ENCODE data around the gene TMEM39B. TPM values are rescaled to one million over a fixed set of nuclear protein-coding genes. Genes with fewer than 3 reads are reported as not detected.
"Not testable (repeated sequence)": the region's sequence is repeated elsewhere in the genome, so short reads cannot be mapped to it uniquely, and the experiment has no call there.

TMEM39B gene
- total RNA-seq, 1 donor from 2014 or later = 5.2 TPM

GRCh38 chr1:32144033-32144432 lies 71.3 kb downstream of the TMEM39B start:
- no peak for DNase-seq (ENCODE audit: low read depth)
- H3K36me3 ChIP-seq (ENCODE audit: control insufficient read depth, insufficient read depth, low read length) = no peaks in the 10 kb centered on the region
- TF ChIP-seq, protein P1, sequence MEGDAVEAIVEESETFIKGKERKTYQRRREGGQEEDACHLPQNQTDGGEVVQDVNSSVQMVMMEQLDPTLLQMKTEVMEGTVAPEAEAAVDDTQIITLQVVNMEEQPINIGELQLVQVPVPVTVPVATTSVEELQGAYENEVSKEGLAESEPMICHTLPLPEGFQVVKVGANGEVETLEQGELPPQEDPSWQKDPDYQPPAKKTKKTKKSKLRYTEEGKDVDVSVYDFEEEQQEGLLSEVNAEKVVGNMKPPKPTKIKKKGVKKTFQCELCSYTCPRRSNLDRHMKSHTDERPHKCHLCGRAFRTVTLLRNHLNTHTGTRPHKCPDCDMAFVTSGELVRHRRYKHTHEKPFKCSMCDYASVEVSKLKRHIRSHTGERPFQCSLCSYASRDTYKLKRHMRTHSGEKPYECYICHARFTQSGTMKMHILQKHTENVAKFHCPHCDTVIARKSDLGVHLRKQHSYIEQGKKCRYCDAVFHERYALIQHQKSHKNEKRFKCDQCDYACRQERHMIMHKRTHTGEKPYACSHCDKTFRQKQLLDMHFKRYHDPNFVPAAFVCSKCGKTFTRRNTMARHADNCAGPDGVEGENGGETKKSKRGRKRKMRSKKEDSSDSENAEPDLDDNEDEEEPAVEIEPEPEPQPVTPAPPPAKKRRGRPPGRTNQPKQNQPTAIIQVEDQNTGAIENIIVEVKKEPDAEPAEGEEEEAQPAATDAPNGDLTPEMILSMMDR (IDR thresholded peaks at IDR 0.05; ENCODE audit: insufficient read depth, low read length, poor library complexity, severe bottlenecking) = no peak
- H3K27me3 ChIP-seq (ENCODE audit: control insufficient read depth, insufficient read depth, low read length) = no peaks in the 10 kb centered on the region
- no peak overlapping the region for H3K4me3 ChIP-seq (ENCODE audit: low read depth, low read length)

- not testable (repeated sequence) for H3K4me3 ChIP-seq (ENCODE audit: low read depth, low read length); DNase-seq (ENCODE audit: low read depth); H3K36me3 ChIP-seq (ENCODE audit: control insufficient read depth, insufficient read depth, low read length); H3K27me3 ChIP-seq (ENCODE audit: control insufficient read depth, insufficient read depth, low read length)
Observed at GRCh38 chr1:32147799-32148198, 75.1 kb downstream of the TMEM39B start.

DNA sequence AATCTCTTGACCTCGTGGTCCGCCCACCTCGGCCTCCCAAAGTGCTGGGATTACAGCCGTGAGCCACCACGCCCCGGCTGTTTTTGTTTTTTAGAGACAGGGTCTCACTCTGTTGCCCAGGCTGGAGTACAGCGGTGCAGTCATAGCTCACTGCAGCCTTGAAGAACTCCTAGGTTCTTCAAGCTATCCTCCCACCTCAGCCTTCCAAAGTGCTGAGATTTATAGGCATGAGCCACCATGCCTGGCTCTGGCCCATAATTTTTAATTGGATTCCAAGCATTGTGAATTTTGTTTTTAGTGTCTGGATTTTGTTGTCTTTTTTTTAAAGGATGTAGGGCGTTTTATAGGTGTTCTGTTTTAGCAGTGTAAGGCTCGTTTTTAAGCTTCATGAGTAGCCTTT lies 78.1 kb downstream of the TMEM39B start:
- H3K36me3 ChIP-seq (ENCODE audit: control insufficient read depth, insufficient read depth, low read length) = no peaks in the 10 kb centered on the region

DNA sequence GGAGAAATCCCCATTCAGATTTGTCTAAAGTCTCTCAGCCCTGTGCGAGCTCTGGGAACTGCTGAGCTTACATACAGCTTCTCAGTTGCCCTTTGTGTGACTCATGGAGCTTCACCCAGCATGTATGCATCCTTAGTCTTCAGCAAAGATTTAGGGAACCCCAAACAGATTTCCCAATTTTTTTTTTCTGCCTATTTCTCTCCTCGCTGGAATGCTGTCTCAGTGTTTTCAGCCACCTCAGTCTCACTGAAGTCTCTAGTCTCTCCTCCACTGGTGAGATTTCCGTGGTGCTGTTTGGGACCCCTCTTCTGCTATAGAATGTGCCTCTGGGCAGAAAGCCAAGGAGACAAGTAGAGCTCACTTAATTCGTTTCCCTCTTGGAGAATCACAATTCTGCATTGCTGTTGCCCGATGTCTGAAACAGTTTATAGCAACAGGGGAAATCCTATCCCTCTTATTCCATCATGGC lies 78.6 kb downstream of the TMEM39B start:
- TF ChIP-seq, protein P1 (IDR thresholded peaks at IDR 0.05; ENCODE audit: insufficient read depth, low read length, poor library complexity, severe bottlenecking) = no peak
- Histone ChIP-seq H3K36me3 (ENCODE audit: control insufficient read depth, insufficient read depth, low read length) (no peaks in the 10 kb centered on the region), H3K4me3 (ENCODE audit: low read depth, low read length) (no peak overlapping the region), H3K27me3 (ENCODE audit: control insufficient read depth, insufficient read depth, low read length) (no peaks in the 10 kb centered on the region)
- no peak for DNase-seq (ENCODE audit: low read depth)

More for the DNA sequence above, 78.1 kb downstream of the TMEM39B start:
- no peak for DNase-seq (ENCODE audit: low read depth)
- H3K4me3 ChIP-seq (ENCODE audit: low read depth, low read length) = no peak overlapping the region
- no peaks in the 10 kb centered on the region for H3K27me3 ChIP-seq (ENCODE audit: control insufficient read depth, insufficient read depth, low read length)
- TF ChIP-seq, protein P1 (IDR thresholded peaks at IDR 0.05; ENCODE audit: insufficient read depth, low read length, poor library complexity, severe bottlenecking) = no peak

Other genes starting within 250 kb of the TMEM39B start
- gene PTP4A2, start 134.6 kb upstream of the TMEM39B start, total RNA-seq = 306 and 346 TPM in 2 replicates
- 95.8 and 110 TPM in 2 replicates for gene KHDRBS1, start 59.1 kb upstream of the TMEM39B start, total RNA-seq
- 46.5 and 47.0 TPM in 2 replicates for gene KPNA6, start 35.1 kb downstream of the TMEM39B start, total RNA-seq
- gene TXLNA, start 106.7 kb downstream of the TMEM39B start, total RNA-seq = 69.6 and 74.8 TPM in 2 replicates
- 7.0 and 8.8 TPM in 2 replicates for gene CCDC28B, start 127.7 kb downstream of the TMEM39B start, total RNA-seq
- gene IQCC, start 132.7 kb downstream of the TMEM39B start, total RNA-seq = 2.5 and 5.3 TPM in 2 replicates
- not detected in 2 replicates for gene DCDC2B, start 136.2 kb downstream of the TMEM39B start, total RNA-seq
- gene TMEM234, start 149.4 kb downstream of the TMEM39B start, total RNA-seq = 20.2 and 21.1 TPM in 2 replicates
- 265 and 275 TPM in 2 replicates for gene EIF3I, start 149.5 kb downstream of the TMEM39B start, total RNA-seq
- 2.7 TPM in 1 of 2 replicates, not detected in the other for gene FAM167B, start 174.3 kb downstream of the TMEM39B start, total RNA-seq
- gene LCK, start 178.3 kb downstream of the TMEM39B start, total RNA-seq = 6.2 and 10.3 TPM in 2 replicates
- 72.3 and 85.7 TPM in 2 replicates for gene HDAC1, start 219.1 kb downstream of the TMEM39B start, total RNA-seq